ENCODE data around the gene NAP1L4.

Gene NAP1L4

DNA sequence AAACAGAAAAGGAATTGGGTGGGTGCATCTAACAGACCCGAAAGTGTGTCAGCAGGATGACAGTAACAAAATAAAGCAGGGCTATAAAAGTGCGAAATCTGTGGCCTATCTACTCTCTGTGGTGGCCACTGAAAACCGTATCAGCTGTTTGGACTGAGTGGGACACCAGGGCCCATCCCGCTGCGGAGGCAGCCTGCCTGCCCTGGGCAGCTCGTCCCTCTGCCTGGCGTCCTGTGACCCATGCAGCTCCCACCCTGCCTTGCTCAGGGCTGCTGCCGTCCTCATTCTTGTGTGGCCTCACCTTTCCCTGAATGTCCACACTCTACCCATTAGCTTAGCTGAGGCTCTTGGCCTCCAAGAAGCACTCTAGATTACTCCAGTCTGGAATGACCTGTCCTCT, 34.7 kb upstream of the NAP1L4 start:
- H3K9me3 ChIP-seq (ENCODE audit: insufficient read depth, low read length): no peaks in the 10 kb centered on the region
- 0 out of 2 replicates have a peak, but pooled peaks cover 3% of the 10 kb centered on the region for H3K79me2 ChIP-seq (ENCODE audit: low read length)
- H3K4me3 ChIP-seq (ENCODE audit: low read length): no peak overlapping the region
- H4K20me1 ChIP-seq (ENCODE audit: insufficient read depth, low read length): peaks cover 12% of the 10 kb centered on the region
- no peak overlapping the region for H2AFZ ChIP-seq (ENCODE audit: low read depth, low read length)
- peaks cover 47% of the 10 kb centered on the region for H3K36me3 ChIP-seq (replicated peaks; ENCODE audit: low read depth, low read length)
- no peak overlapping the region for H3K9ac ChIP-seq (ENCODE audit: low read length)
- H3K27me3 ChIP-seq (ENCODE audit: low read depth, low read length): no peaks in the 10 kb centered on the region
- no peak overlapping the region for H3K4me2 ChIP-seq (ENCODE audit: low read length)
- no peak overlapping the region for H3K27ac ChIP-seq (ENCODE audit: low read length)
- TF ChIP-seq, protein P1, sequence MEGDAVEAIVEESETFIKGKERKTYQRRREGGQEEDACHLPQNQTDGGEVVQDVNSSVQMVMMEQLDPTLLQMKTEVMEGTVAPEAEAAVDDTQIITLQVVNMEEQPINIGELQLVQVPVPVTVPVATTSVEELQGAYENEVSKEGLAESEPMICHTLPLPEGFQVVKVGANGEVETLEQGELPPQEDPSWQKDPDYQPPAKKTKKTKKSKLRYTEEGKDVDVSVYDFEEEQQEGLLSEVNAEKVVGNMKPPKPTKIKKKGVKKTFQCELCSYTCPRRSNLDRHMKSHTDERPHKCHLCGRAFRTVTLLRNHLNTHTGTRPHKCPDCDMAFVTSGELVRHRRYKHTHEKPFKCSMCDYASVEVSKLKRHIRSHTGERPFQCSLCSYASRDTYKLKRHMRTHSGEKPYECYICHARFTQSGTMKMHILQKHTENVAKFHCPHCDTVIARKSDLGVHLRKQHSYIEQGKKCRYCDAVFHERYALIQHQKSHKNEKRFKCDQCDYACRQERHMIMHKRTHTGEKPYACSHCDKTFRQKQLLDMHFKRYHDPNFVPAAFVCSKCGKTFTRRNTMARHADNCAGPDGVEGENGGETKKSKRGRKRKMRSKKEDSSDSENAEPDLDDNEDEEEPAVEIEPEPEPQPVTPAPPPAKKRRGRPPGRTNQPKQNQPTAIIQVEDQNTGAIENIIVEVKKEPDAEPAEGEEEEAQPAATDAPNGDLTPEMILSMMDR (IDR thresholded peaks at IDR 0.05; ENCODE audit: low read depth, low read length): no peak
- no peak for TF ChIP-seq EZH2phosphoT487 (IDR thresholded peaks at IDR 0.05; ENCODE audit: low read depth)
- H3K4me1 ChIP-seq (ENCODE audit: low read length): peaks cover 30% of the 10 kb centered on the region

DNA sequence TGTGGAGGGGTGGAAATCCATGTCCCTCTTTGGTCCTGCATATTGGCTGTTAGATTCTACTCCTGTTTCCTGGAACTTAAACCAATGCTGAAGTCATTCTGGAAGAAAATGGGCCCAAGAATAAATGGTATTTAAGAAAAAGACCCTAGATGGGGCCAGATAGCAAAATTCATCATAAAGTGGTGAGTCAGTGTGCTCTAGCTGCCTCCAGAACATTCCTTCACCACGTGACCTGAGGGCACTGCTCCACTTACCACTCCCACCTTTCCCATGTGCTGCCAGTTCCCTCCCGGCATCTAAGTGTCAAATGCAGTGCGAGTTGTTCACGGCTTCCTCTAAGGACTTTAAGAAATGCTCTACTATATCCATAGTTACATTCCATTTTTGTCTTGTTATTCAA, 30.9 kb upstream of the NAP1L4 start:
- H2AFZ ChIP-seq (ENCODE audit: low read depth, low read length): peak overlapping the region; percentile 30; the same call in 1 of the 2 replicates
- peaks cover 20% of the 10 kb centered on the region for H3K4me1 ChIP-seq (ENCODE audit: low read length)
- H3K27ac ChIP-seq (ENCODE audit: low read length): peak overlapping the region; percentile 72
- H3K4me2 ChIP-seq (ENCODE audit: low read length): peak overlapping the region; percentile 90
- no peaks in the 10 kb centered on the region for H3K27me3 ChIP-seq (ENCODE audit: low read depth, low read length)
- peak overlapping the region; percentile 50; the same call in 1 of the 2 replicates for H3K4me3 ChIP-seq (ENCODE audit: low read length)
- no peaks in the 10 kb centered on the region for H4K20me1 ChIP-seq (ENCODE audit: insufficient read depth, low read length)
- peak overlapping the region; percentile 49; the same call in 1 of the 2 replicates for H3K9ac ChIP-seq (ENCODE audit: low read length)
- H3K36me3 ChIP-seq (replicated peaks; ENCODE audit: low read depth, low read length): peaks cover 40% of the 10 kb centered on the region
- no peaks in the 10 kb centered on the region for H3K9me3 ChIP-seq (ENCODE audit: insufficient read depth, low read length)
- H3K79me2 ChIP-seq (ENCODE audit: low read length): 0 out of 2 replicates have a peak, but pooled peaks cover 3% of the 10 kb centered on the region
- TF ChIP-seq, protein P1 (IDR thresholded peaks at IDR 0.05; ENCODE audit: low read depth, low read length): no peak
- TF ChIP-seq EZH2phosphoT487 (IDR thresholded peaks at IDR 0.05; ENCODE audit: low read depth): no peak

DNA sequence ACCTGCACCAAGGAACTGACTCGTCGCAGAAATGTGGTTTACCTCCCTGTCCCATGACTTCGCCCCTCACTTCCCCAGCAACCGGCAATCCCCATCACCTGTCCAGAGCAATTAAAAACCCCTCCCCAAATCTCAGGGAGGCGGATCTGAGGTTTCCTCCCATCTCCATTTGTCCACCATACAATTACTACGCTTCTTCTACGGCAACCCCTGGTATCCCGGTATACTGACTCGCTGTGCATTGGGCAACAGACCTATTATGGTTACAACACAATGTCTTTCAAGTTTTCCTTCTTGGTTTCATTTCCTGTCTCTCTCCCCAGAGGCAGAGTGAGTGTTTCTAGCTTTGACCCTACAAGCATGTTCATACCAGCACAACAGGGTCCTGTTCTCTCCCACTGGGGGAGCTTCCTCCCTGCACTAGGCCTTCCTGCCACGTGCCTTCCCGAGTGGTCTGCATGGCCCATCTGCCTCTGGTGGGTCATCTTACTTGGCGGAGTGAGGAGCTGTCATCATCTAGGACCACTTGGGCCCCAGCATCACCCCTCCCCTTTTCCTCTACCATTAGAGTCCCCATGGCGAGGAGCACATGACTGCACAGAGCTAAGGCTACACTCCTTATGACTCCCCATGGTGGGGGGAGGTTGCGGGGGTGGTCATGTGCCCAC, 30.3 kb upstream of the NAP1L4 start:
- Histone ChIP-seq H3K27ac (ENCODE audit: low read length) (peak overlapping the region; percentile 72), H3K4me3 (ENCODE audit: low read length) (peak overlapping the region; percentile 50; the same call in 1 of the 2 replicates), H3K4me2 (ENCODE audit: low read length) (peak overlapping the region; percentile 90), H3K27me3 (ENCODE audit: low read depth, low read length) (no peaks in the 10 kb centered on the region), H3K9ac (ENCODE audit: low read length) (peak overlapping the region; percentile 49), H2AFZ (ENCODE audit: low read depth, low read length) (peak overlapping the region; percentile 30; the same call in 1 of the 2 replicates), H3K79me2 (ENCODE audit: low read length) (0 out of 2 replicates have a peak, but pooled peaks cover 3% of the 10 kb centered on the region), H3K36me3 (replicated peaks; ENCODE audit: low read depth, low read length) (peaks cover 44% of the 10 kb centered on the region), H4K20me1 (ENCODE audit: insufficient read depth, low read length) (no peaks in the 10 kb centered on the region), H3K9me3 (ENCODE audit: insufficient read depth, low read length) (no peaks in the 10 kb centered on the region), H3K4me1 (ENCODE audit: low read length) (peaks cover 20% of the 10 kb centered on the region)
- TF ChIP-seq EZH2phosphoT487 (IDR thresholded peaks at IDR 0.05; ENCODE audit: low read depth): no peak
- TF ChIP-seq, protein P1 (IDR thresholded peaks at IDR 0.05; ENCODE audit: low read depth, low read length): no peak

DNA sequence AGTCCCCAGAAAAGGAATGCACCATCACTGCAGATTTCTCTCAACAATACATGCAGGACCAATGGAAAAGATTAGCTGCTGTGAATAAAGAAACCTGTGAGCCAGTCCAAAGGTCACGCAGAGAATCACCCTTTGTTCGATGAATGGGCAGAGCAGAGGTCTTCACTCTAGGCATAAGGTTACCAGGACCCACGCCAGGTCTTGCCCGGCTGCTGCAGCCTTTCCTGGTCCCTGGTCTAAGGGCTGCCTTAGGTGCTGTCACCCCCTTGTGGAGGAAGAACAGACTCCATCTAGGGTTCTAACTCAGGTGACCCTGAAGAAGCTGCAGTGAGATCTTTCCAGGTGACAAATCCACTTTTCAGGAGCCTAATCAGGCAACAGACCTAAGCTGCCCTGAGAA, 29.0 kb upstream of the NAP1L4 start:
- H3K79me2 ChIP-seq (ENCODE audit: low read length): 0 out of 2 replicates have a peak, but pooled peaks cover 3% of the 10 kb centered on the region

More for the DNA sequence above, 29.0 kb upstream of the NAP1L4 start:
- H3K9me3 ChIP-seq (ENCODE audit: insufficient read depth, low read length): no peaks in the 10 kb centered on the region
- no peak for TF ChIP-seq EZH2phosphoT487 (IDR thresholded peaks at IDR 0.05; ENCODE audit: low read depth)
- TF ChIP-seq, protein P1 (IDR thresholded peaks at IDR 0.05; ENCODE audit: low read depth, low read length): peak; percentile 52
- no peak overlapping the region for H2AFZ ChIP-seq (ENCODE audit: low read depth, low read length)
- H3K4me3 ChIP-seq (ENCODE audit: low read length): no peak overlapping the region
- no peak overlapping the region for H3K9ac ChIP-seq (ENCODE audit: low read length)
- no peak overlapping the region for H3K27ac ChIP-seq (ENCODE audit: low read length)
- H3K27me3 ChIP-seq (ENCODE audit: low read depth, low read length): no peaks in the 10 kb centered on the region
- H3K4me1 ChIP-seq (ENCODE audit: low read length): peaks cover 20% of the 10 kb centered on the region
- H3K4me2 ChIP-seq (ENCODE audit: low read length): no peak overlapping the region
- H4K20me1 ChIP-seq (ENCODE audit: insufficient read depth, low read length): no peaks in the 10 kb centered on the region
- H3K36me3 ChIP-seq (replicated peaks; ENCODE audit: low read depth, low read length): peaks cover 40% of the 10 kb centered on the region

Measured in OCI-LY3 (cell line).